Skeletal muscle tissue (tissue), 4 donors: ENCODE measurements around the gene FOS. TPM values are rescaled to one million over a fixed set of nuclear protein-coding genes. Genes with fewer than 3 reads are reported as not detected.
A peak's percentile ranks its signal among the peaks of the same experiment; 100 is the strongest.

Experiments used
- H3K27ac ChIP-seq: one replicate; pipeline ENCODE4 v1.7.0; 2013; ENCODE audit warnings: mild to moderate bottlenecking, low read depth, low read length, inconsistent platforms
- H3K27me3 ChIP-seq, 3 donors: one replicate each; pipeline ENCODE4 v1.7.0; 2013; ENCODE audit warnings: low read length in 3 of 3; ENCODE audit not compliant: control insufficient read depth in 3 of 3, insufficient read depth in 3 of 3
- H3K36me3 ChIP-seq, 3 donors: one replicate each; pipeline ENCODE4 v1.7.0; 2013; ENCODE audit warnings: low read length in 3 of 3; ENCODE audit not compliant: control insufficient read depth in 3 of 3, insufficient read depth in 3 of 3
- H3K4me1 ChIP-seq, 3 donors: one replicate each; pipeline ENCODE4 v1.7.0; 2013; ENCODE audit warnings: low read length in 3 of 3, mild to moderate bottlenecking in 3 of 3; ENCODE audit not compliant: control insufficient read depth in 3 of 3, insufficient read depth in 3 of 3
- H3K4me3 ChIP-seq, 3 donors: one replicate each; pipeline ENCODE4 v1.7.0; 2013; ENCODE audit warnings: low read length in 3 of 3
- H3K9ac ChIP-seq, 3 donors: one replicate each; pipeline ENCODE4 v1.7.0; 2013; ENCODE audit warnings: low read length in 3 of 3, mild to moderate bottlenecking in 3 of 3, moderate library complexity in 2 of 3, low read depth in 1 of 3
- H3K9me3 ChIP-seq, 3 donors: one replicate each; pipeline ENCODE4 v1.7.0; 2013; ENCODE audit warnings: low read length in 3 of 3; ENCODE audit not compliant: control insufficient read depth in 3 of 3
- total RNA-seq: library from RNA; depleted of rRNA; stranded (reverse); fragments of >200 nt; gene quantifications from one replicate; pipeline ENCODE4 v1.2.3, GENCODE V29; 2014
- donor health status: Osteomylitis.

The FOS gene
- total RNA-seq, 1 donor from 2014 or later = 134 TPM

DNA sequence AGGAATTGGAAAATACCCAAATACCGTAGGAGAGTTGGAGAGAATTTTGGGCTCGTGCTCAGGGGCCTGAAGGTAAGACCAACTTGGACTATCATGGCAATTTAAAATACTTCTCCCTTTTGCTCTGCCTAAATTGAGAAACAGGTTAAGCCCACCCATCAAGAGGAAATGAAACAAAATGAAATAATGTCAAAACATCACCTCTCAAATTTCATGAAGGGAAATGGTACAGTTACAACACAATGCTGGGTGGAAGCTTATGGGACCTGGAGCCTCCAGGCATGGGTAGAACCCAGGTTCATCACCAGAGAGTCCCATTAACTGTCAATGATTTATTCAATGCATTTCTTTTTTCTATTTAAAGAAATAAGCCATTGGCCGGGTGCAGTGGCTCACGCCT is 33.7 kb downstream of the FOS start:
- Histone ChIP-seq H3K9me3 (no peaks in the 10 kb centered on the region), H3K4me3 (no peak overlapping the region), H3K27ac (no peak overlapping the region), H3K9ac (no peak overlapping the region), H3K27me3 (no peaks in the 10 kb centered on the region), H3K36me3 (no peaks in the 10 kb centered on the region), H3K4me1 (peaks cover 22 to 32% (median 24%) of the 10 kb centered on the region in 3 donors)

DNA sequence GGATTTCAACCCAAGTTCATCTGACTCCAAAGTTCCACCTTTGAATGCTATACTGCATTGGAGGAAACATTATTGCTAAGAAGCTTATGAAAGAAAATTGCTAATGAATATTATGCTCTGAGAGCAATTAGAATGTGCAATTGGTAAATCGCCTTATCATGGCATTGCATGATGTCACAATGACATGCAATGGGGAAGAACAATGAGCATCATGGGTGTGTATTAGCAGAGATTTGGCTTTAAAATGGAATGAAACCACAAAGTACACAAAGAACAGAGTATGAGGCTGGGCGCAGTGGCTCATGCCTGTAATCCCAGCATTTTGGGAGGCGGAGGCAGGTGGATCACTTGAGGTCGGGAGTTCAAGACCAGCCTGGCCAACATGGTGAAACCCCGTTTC is 34.7 kb downstream of the FOS start:
- Histone ChIP-seq H3K36me3 (no peaks in the 10 kb centered on the region), H3K27ac (no peak overlapping the region), H3K9me3 (no peaks in the 10 kb centered on the region), H3K4me1 (peaks cover 18 to 23% (median 21%) of the 10 kb centered on the region in 3 donors), H3K4me3 (no peak overlapping the region), H3K27me3 (no peaks in the 10 kb centered on the region), H3K9ac (no peak overlapping the region)

DNA sequence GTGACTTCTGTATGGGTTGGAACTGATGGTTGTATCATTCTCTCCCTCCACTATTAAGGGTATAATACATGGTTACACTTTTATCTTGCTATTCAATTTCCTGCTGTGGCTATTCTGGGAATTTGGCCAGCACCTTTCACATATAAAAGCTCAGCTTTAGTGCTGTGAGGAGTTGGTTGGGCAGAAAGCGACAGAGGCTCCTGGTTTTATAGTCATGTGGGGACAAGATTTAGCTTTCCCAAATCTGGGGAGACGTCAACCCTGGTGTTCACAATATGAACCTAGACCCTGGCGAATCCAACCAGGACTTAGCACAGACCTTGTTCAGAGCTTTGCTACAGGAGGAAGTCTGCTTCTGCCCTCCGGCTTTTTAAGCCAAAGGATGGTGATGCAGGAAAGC is 36.5 kb downstream of the FOS start:
- H3K4me3 ChIP-seq = peak overlapping the region in 2 of 3 donors; percentile 27 to 38
- H3K27ac ChIP-seq = no peak overlapping the region
- peaks cover 18 to 23% (median 20%) of the 10 kb centered on the region in 3 donors for H3K4me1 ChIP-seq
- H3K27me3 ChIP-seq = no peaks in the 10 kb centered on the region
- peak overlapping the region in 2 of 3 donors; percentile 40 to 45 for H3K9ac ChIP-seq
- no peaks in the 10 kb centered on the region for H3K36me3 ChIP-seq
- H3K9me3 ChIP-seq = no peaks in the 10 kb centered on the region

DNA sequence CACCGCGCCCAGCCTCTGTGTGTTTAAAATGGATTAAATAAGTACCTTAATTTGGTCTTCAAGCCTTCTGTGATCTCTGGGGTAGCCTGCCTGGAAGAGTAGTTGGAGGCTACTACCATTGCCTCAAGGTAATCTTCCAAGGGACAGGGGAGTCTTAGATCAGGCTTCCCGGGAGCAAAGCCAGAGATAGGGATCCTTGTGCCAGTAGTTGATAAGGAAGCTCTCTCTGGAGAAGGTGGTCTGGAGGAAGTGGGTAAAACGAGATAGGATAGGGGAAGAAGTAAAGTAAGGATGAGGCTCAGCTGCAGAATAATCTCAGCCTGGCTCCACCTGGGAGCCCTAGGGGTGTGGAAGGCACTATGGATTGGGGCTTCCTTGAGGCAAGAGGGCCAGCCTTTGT is 38.5 kb downstream of the FOS start:
- Histone ChIP-seq H3K4me3 (no peak overlapping the region), H3K9me3 (no peaks in the 10 kb centered on the region), H3K36me3 (no peaks in the 10 kb centered on the region), H3K27ac (no peak overlapping the region), H3K9ac (no peak overlapping the region), H3K4me1 (peaks cover 6 to 10% (median 6%) of the 10 kb centered on the region in 3 donors), H3K27me3 (no peaks in the 10 kb centered on the region)

DNA sequence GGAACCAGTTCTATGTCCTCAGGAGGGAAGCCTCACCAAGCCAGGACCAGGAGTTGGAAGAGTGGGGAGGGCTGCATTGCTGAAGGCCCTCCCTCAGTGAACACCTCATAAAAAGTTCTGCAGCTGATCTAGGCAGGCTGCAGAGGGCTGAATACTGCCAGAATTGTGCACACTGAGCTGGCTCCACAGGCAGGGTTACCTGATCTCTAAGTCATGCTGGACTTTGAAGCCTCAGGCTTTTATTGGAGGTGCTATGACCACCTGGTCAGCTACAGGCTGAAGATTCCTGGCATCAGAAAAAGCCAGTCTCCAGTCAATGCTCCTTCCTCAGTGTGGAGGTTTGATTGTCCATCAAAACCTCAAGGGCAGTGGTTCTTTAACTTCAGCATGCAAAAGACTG is 39.7 kb downstream of the FOS start:
- Histone ChIP-seq H3K4me3 (no peak overlapping the region), H3K4me1 (peaks cover 6 to 10% (median 6%) of the 10 kb centered on the region in 3 donors), H3K36me3 (no peaks in the 10 kb centered on the region), H3K27me3 (no peaks in the 10 kb centered on the region), H3K27ac (no peak overlapping the region), H3K9me3 (no peaks in the 10 kb centered on the region), H3K9ac (no peak overlapping the region)

DNA sequence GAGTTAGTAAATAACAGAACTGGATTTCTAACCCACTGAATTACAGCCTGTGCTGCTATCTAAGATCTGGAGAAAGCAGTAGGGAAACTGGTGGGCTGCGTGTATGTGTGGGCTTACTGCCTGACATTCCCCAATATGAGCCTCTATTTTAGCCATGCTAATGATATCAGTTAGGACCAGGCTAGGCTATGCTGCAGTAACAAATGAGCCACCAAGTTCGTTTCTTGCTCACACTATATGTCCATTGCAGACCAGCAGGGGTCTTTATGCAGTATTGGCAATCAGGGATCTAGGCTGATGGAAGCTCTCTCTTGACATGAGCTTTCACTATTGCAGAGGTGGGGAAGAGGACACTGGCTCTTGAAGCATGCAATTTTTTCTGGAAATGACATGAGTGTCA is 40.4 kb downstream of the FOS start:
- Histone ChIP-seq H3K36me3 (no peaks in the 10 kb centered on the region), H3K9ac (no peak overlapping the region), H3K9me3 (no peaks in the 10 kb centered on the region), H3K4me3 (no peak overlapping the region), H3K27me3 (no peaks in the 10 kb centered on the region), H3K27ac (no peak overlapping the region), H3K4me1 (peaks cover 6 to 10% (median 6%) of the 10 kb centered on the region in 3 donors)

DNA sequence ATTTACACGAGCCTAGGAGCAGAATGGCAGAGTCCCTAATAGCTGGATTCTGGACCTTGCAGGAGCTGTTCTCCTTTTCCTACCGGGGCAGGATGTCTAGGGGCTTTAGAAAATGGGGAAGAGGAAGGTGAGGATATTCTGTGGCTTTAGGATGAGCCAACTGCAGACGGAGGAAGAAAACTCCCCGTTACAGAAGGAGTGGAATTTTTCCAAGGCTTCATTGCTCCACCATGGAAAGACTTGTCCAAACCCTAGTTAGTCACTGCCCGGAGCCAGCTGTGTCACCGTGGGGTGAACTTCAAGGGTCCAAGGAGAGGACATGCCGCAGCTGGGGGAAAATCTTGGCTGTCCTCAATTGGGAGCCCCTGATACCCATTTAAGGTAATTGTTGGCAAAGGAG is 41.6 kb downstream of the FOS start:
- H3K4me1 ChIP-seq = peaks cover 3 to 5% (median 4%) of the 10 kb centered on the region in 3 donors
- H3K9ac ChIP-seq = no peak overlapping the region
- H3K27me3 ChIP-seq = no peaks in the 10 kb centered on the region
- H3K36me3 ChIP-seq = no peaks in the 10 kb centered on the region
- no peak overlapping the region for H3K4me3 ChIP-seq
- H3K27ac ChIP-seq = no peak overlapping the region
- H3K9me3 ChIP-seq = no peaks in the 10 kb centered on the region

DNA sequence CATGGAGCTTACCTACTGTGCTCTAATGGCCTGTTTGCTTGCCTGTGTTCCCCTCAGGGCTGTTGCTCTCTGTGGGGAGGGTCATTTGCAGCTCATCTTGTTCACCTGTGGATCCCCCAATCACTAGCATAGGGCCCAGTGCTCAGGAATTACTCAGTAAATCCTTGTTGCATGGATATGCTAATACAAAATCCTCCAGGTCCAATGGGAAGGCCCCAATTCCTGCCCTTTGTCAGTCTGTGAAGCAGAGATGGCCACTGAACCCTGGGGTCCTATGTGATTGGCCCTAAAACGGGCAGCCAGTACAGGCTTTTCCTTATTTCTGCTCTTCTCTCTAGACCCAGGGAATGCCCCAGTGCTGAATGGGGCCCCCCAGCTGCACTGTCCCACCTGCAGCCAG is 44.1 kb downstream of the FOS start:
- no peak overlapping the region for H3K4me3 ChIP-seq
- no peak overlapping the region for H3K27ac ChIP-seq
- no peaks in the 10 kb centered on the region for H3K9me3 ChIP-seq
- H3K4me1 ChIP-seq = no peaks in the 10 kb centered on the region
- H3K36me3 ChIP-seq = no peaks in the 10 kb centered on the region
- no peak overlapping the region for H3K9ac ChIP-seq
- no peaks in the 10 kb centered on the region for H3K27me3 ChIP-seq

DNA sequence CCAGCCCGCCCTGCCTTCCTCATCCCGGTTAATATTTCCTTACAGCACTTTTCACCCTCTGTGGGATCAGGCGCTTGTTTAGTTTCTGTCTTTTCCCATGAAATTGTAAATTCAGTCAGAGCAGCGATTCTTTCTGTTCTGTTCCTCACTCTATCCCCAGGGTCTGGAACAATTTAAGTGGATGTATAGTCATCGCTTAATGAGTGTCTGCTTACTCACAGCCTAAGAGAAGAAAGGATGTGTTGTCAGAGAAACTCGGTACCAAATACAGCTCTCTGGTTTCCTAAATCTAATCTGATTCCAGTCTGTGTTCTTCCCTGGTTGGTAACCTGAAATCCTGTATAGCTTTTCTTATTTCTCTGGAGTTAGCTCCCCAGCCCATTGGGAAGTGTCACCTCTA is 44.9 kb downstream of the FOS start:
- Histone ChIP-seq H3K9me3 (no peaks in the 10 kb centered on the region), H3K27me3 (no peaks in the 10 kb centered on the region), H3K4me3 (no peak overlapping the region), H3K27ac (no peak overlapping the region), H3K4me1 (peaks cover 0 to 6% (median 0%) of the 10 kb centered on the region in 3 donors), H3K36me3 (no peaks in the 10 kb centered on the region), H3K9ac (no peak overlapping the region)

DNA sequence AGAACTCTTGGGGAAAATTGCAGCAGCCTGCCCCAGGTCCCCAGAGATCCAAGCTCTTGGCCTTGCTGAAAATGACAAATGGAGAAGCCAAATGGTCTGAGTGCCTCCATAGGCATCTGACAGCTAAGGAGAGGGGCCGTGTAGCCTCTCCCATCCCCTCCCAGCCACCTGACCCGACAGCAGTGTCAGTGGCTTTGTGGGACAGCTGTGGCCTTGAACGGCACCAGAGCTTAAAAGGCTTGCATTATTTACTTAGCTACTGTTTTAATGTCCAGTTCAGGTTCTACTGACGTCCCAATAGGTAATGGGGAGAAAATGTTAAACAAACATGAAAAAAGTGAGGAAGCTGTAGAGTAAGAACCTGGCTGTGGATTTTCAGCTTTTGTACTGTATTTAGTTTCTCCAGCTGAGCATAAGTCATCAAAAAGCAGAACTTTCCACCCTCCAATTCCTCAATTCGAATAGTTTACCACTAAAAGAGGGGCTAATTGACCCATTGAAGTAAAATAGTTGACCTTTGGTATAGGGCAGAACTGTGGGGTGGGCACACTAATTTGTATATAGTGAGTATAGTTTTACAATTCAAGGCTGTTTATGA is 50.0 kb downstream of the FOS start:
- Histone ChIP-seq H3K4me1 (peaks cover 0 to 9% (median 0%) of the 10 kb centered on the region in 3 donors), H3K27me3 (no peaks in the 10 kb centered on the region), H3K9ac (no peak overlapping the region), H3K36me3 (no peaks in the 10 kb centered on the region), H3K9me3 (no peaks in the 10 kb centered on the region), H3K4me3 (no peak overlapping the region), H3K27ac (no peak overlapping the region)
